GM21360 (cell line): ENCODE measurements around the gene PPP2R1B.

Experiments used
- ATAC-seq: cut with Tn5 transposase; IDR thresholded peaks from one replicate; pipeline ENCODE4 v1.9.1; 2021; ENCODE audit warnings: mild to moderate bottlenecking, moderate library complexity; ENCODE audit not compliant: unreplicated experiment

PPP2R1B gene

DNA sequence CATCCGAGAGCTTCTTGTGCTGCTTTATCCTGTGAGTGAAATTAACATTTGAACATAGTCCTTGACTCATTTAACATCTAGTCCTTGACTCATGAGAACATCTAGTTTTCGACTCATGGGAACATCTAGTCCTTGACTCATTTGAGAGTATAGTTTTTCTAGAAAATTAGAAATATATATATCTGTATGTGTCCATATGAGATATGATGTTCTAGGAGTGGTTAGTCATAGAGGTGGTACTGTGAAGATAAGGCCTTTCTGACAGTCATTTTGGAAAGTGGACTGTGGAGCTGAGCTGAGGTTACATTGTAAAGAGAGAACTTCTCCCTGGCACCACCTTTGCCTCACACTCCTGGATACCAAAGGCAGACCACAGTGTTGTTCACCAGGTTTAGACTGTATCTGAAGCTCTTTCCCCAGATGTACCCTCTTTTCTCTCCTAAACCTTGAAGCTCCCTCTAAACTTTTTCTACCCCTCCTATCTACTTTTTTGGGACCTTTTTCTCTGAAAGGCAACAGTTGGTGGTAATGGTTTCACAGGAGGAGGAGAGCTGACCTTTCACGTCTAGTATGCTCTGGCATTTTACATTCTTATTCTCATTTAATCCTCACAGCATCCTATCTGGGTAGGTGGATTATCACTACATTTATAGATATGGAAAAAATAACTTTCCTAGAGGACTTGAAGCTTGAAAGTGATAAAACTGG is 67.2 kb downstream of the PPP2R1B start:
- no peak for ATAC-seq

DNA sequence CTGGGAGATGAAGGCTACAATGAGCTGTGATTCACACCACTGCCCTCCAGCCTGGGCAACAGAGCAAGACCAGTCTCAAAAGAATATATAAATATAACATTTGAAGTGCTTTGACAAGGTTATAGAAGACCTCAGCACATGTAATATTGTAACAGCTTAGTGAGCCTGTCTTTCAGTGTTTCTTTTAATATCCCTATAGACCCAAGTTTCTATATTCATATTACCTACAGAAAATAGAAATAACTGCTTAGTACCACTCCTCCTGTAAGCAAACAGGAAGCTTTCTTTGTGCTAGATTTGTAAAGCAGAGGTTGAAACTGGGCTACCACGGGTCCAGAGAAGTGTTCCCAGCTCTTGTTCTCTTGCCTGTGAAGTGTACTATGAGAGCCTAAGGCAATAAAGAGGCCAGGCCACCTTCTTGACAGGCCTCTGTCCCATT is 68.2 kb downstream of the PPP2R1B start:
- peak; percentile 58 for ATAC-seq

DNA sequence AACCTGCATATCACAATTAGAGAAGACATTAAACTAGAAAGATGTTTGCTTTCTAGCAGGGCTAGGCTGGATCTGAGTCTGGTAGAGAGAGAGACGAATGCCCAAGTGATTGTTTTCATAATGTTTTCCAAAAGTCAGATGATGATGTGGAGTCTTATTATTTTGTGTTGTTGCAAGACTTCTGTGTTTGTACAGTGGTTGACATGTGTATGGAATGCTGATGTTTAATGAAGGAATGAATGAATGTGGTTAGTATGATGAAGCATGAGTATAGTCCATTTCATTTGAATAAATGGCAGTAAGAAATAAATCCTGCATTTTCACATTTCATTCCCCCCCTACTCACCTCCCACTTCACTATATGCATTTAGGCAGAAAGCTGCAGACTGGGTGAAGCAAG is 69.6 kb downstream of the PPP2R1B start:
- no peak for ATAC-seq

DNA sequence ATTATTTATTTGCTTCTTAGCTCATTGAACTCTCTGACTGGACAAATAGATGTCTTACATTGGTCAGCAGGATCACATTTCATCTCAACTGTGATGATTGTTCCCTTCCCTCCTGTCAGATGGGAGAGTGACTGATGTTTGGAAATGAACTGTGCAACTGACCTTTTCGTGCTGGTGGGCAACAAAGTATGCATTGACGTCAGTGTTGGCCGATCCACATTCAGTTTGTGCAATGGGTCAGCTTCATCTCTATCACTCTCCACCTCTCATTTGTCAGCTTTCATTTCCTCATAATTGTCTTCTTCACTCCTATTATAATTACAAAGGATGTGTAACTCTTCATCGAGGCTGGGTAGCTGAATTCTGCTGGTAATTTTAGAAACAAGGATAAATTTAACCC is 71.3 kb downstream of the PPP2R1B start:
- ATAC-seq = no peak

DNA sequence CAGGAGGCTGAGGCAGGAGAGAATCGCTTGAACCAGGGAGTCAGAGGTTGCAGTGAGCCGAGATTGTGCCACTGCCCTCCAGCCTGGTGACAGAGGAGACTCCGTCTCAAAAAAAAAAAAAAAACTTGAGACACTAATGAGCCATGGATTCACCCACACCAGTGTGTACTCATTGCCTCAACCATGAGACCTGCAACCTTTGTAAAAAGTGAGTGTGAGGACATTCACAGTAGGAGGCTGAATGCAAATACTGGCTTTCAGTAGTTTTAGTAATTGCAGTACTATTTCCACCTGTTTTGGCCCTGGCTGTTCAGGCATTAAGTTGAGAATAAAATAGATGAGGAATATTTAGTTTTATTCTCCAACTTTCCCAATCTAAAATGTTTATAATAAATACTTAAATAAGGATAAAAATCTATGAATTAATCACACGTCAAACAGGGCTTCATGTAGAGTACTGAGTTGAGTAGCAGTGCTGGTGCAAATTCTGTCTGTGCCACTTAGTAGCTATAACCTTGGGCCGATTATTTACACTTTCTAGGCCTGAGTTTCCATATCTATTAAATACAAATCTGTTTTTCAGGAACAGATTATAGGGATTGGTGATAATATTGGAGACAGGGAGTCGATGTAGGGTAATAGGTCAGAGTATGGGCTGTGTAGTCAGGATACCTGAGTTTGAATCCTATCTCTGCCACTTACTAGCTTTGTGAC is 72.8 kb downstream of the PPP2R1B start:
- ATAC-seq = no peak

DNA sequence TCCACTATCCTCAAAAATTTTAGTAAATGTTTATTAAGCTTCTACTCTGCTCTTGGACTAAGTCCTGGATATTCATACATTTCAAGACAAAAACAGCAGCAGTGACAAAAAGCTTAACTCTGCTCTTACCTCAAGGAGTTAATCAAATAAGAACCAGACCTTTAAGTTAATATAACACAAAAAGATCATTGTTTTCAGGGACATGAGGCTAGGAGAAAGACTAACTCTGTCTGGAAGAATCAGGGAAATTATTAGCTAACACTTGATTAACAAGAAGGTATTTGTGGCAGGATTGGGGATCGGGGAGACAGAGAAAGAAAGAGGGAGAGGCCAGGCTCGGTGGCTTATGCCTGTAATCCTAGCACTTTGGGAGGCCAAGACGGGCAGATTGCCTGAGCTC is 74.4 kb downstream of the PPP2R1B start:
- ATAC-seq = no peak

DNA sequence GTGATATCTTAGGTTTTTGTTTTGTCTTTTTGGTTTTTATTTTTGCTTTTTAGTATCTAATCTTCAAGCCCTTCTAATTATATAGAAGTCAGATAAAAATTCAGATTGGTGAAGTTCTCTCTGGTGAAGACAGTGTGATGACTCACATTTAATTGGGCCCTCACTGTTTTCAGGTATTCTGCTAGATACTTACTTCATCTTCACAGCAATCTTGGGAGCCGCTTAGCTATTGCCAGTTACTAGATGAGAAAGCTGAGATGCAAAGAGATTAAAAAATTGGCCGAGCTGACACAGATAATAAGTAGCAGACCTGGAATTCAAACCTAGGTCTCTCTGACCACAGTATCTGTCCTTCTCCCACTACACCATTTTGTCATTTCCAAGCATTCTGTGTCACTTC is 75.0 kb downstream of the PPP2R1B start:
- ATAC-seq = no peak

DNA sequence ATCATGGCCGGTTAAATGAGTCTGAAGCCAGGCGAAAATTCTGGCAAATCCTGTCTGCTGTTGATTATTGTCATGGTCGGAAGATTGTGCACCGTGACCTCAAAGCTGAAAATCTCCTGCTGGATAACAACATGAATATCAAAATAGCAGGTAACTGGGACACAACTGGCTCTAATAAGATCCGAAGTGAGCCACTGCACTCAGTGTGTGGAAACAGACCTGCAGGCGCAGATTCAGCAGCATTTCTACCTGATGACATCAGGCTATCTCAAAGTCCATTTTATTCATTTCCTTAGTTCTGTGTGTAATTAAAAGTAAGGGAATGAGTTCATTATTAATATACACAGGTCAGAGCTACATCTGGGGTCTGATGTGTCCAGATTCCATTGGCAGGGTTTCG is 78.2 kb downstream of the PPP2R1B start:
- no peak for ATAC-seq

DNA sequence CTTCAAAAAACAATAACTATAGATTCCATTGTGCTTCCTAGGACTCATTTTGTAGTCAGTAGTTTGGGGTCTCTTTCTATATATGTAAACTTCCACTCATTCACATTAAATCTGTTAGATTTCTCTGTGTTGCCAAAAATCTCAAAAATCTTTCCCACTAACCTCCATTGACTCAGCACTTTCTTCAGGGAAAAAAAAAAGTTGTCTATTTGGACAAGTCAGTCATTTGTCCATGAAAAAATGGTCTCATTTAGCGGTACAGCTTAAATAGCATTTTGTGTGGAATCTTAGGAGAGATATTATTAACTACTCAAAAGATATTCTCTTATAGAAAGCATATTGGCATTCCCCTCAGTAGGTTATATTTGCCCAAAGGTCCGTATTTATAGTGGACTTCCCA is 81.9 kb downstream of the PPP2R1B start:
- ATAC-seq = no peak

DNA sequence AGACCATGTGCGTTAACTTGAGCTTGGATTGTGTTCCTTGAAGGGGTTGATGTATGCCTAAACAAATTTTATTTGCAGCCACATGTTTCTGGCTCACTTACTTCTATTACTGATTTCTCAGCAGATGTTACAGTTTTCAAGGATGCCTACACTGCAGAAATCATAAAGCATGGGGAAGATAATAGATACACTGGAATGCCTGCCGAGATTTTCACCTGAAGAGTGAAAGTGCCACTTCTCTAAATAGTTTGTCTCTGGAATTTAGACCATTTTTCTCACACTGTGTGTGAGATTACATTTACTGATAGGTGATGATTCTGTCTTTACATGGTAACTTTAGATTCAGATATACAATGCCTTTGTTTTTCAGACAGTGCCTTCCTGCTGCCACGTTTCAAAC is 82.4 kb downstream of the PPP2R1B start:
- no peak for ATAC-seq

DNA sequence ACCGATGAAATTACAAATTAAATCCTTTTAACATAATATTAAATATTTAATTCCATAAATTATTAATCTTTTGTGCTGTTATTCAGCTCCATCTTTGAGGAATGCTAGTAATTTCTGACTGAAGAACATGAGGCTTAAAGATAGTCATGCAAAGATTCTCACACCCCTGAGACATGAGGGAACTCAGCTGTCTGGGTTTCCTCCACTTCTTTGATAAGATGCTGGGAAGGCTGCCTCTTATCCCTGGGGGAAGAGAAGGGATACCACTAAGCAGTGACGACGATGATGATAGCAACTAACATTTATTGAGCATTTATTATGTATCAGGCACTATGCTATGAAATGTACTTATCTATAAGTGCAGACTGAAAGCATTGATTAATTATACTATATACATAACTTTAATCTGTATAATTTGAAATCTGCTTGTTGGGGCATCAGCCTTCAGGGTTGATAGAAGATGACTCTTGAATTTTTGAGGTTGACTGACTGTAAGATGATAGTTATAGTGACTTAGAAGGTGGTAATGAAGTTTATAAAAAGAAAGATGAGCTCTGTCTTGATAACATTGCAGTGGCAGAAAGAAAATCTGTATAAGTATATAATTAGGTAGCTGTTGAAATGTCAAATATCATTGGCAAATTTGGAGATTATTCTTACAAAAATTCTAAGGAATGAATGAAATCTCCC is 85.6 kb downstream of the PPP2R1B start:
- no peak for ATAC-seq
